Peyer's patch (tissue), 4 donors: ENCODE data around the gene RREB1. TPM values are rescaled to one million over a fixed set of nuclear protein-coding genes. Genes with fewer than 3 reads are reported as not detected.

Source experiments
- DNase-seq, 3 donors: peaks; one replicate each; pipeline ENCODE4 v3.0.0-alpha.2; 2017 to 2019
- H3K27ac ChIP-seq, 4 donors: fragments of 200-600 bp; sonication (generic); one replicate each; pipeline ENCODE4 v1.5.1; 2016 to 2019
- H3K27me3 ChIP-seq, 2 donors: fragments of 200-600 bp; sonication (generic); one replicate each; pipeline ENCODE4 v1.5.1; 2019
- H3K36me3 ChIP-seq, 3 donors: fragments of 200-600 bp; sonication (generic); one replicate each; pipeline ENCODE4 v1.5.1; 2016 to 2019
- H3K4me1 ChIP-seq, 4 donors: fragments of 200-600 bp; sonication (generic); one replicate each; pipeline ENCODE4 v1.5.1; 2016 to 2019
- H3K4me3 ChIP-seq, 4 donors: fragments of 200-600 bp; sonication (generic); 1 replicate in 3 of 4; 2 replicates in 1 of 4; pipeline ENCODE4 v1.5.1; 2016 to 2019; ENCODE audit warnings: mild to moderate bottlenecking in 1 of 4
- H3K9me3 ChIP-seq, 4 donors: fragments of 200-600 bp; sonication (generic); one replicate each; pipeline ENCODE4 v1.5.1; 2016 to 2019; ENCODE audit warnings: mild to moderate bottlenecking in 1 of 4
- POLR2A ChIP-seq, 2 donors: fragments of 450-650 bp; IDR thresholded peaks; one replicate each; pipeline ENCODE4 v1.5.1; 2017; ENCODE audit warnings: antibody characterized with exemption in 2 of 2, mild to moderate bottlenecking in 2 of 2, moderate library complexity in 2 of 2
- total RNA-seq, 4 donors: library from RNA; depleted of rRNA; stranded (reverse); fragments of >200 nt; gene quantifications; one replicate each; pipeline ENCODE4 v1.1.0, GENCODE V29; 2016
- TF ChIP-seq, protein P1 (sequence below), 6 experiments: fragments of 450-650 bp in 4 of 6; fragments of 200-600 bp in 2 of 6; sonication (generic) in 1 of 6; IDR thresholded peaks; one replicate each; pipeline ENCODE4 v1.5.1; 2017 to 2019; ENCODE audit warnings: antibody characterized with exemption in 6 of 6, mild to moderate bottlenecking in 3 of 6, moderate library complexity in 1 of 6

Gene RREB1
- total RNA-seq, 4 donors from 2014 or later, result 65.0 to 118 (median 113) TPM

GRCh38 chr6:7196019-7196402 lies 88.2 kb downstream of the RREB1 start:
- H3K4me1 ChIP-seq, result peaks cover 0 to 15% (median 0%) of the 10 kb centered on the region in 4 donors
- no peaks in the 10 kb centered on the region for H3K27me3 ChIP-seq
- H3K27ac ChIP-seq, result no peak overlapping the region
- TF ChIP-seq, protein P1, sequence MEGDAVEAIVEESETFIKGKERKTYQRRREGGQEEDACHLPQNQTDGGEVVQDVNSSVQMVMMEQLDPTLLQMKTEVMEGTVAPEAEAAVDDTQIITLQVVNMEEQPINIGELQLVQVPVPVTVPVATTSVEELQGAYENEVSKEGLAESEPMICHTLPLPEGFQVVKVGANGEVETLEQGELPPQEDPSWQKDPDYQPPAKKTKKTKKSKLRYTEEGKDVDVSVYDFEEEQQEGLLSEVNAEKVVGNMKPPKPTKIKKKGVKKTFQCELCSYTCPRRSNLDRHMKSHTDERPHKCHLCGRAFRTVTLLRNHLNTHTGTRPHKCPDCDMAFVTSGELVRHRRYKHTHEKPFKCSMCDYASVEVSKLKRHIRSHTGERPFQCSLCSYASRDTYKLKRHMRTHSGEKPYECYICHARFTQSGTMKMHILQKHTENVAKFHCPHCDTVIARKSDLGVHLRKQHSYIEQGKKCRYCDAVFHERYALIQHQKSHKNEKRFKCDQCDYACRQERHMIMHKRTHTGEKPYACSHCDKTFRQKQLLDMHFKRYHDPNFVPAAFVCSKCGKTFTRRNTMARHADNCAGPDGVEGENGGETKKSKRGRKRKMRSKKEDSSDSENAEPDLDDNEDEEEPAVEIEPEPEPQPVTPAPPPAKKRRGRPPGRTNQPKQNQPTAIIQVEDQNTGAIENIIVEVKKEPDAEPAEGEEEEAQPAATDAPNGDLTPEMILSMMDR (IDR thresholded peaks at IDR 0.05), result no peak
- TF ChIP-seq POLR2A (IDR thresholded peaks at IDR 0.05), result no peak
- no peak for DNase-seq
- no peak overlapping the region for H3K4me3 ChIP-seq
- no peaks in the 10 kb centered on the region for H3K9me3 ChIP-seq
- H3K36me3 ChIP-seq, result peaks cover 0 to 19% (median 0%) of the 10 kb centered on the region in 3 donors

DNA sequence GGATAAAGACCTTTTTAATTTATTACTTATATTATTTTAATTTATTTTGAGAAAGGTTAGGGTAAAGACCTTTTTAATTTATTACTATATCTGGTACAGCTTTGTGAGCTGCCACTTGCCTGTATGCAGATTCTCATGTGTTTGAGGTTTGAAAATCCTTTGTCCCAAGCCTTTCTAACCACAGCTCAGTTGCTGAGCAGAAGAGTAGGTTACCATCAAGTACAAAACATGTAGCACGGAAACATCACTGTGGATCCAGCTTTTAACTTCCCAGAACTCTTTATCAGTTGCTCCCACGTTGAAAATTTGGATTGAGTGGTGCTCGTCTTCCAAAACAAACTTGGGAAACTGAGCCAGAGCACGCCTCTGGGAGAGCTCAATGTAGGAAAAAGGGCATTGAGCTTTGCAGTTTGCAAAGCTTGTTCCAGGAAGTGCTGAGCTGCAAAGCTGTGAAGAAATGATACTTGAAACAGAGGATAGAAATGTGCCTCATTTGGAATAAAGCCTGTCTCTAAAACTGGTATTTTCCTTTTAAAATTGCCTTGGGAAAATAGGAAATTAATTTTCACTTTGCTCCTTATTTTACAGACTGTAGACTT lies 89.0 kb downstream of the RREB1 start:
- H3K27me3 ChIP-seq, result no peaks in the 10 kb centered on the region
- DNase-seq, result no peak
- peaks cover 0 to 17% (median 0%) of the 10 kb centered on the region in 3 donors for H3K36me3 ChIP-seq
- no peak overlapping the region for H3K27ac ChIP-seq
- TF ChIP-seq, protein P1 (IDR thresholded peaks at IDR 0.05), result no peak
- TF ChIP-seq POLR2A (IDR thresholded peaks at IDR 0.05), result no peak
- H3K4me3 ChIP-seq, result no peak overlapping the region
- H3K9me3 ChIP-seq, result no peaks in the 10 kb centered on the region
- peaks cover 0 to 22% (median 2%) of the 10 kb centered on the region in 4 donors for H3K4me1 ChIP-seq

GRCh38 chr6:7197747-7198146 lies 90.0 kb downstream of the RREB1 start:
- no peak for TF ChIP-seq POLR2A (IDR thresholded peaks at IDR 0.05)
- TF ChIP-seq, protein P1 (IDR thresholded peaks at IDR 0.05), result no peak
- Histone ChIP-seq H3K4me3 (no peak overlapping the region), H3K27me3 (no peaks in the 10 kb centered on the region), H3K27ac (no peak overlapping the region), H3K4me1 (peaks cover 0 to 22% (median 2%) of the 10 kb centered on the region in 4 donors), H3K9me3 (no peaks in the 10 kb centered on the region), H3K36me3 (peaks cover 0 to 26% (median 0%) of the 10 kb centered on the region in 3 donors)
- no peak for DNase-seq

GRCh38 chr6:7198833-7199800 lies 91.4 kb downstream of the RREB1 start:
- Histone ChIP-seq H3K27ac (no peak overlapping the region), H3K36me3 (peaks cover 0 to 39% (median 0%) of the 10 kb centered on the region in 3 donors), H3K27me3 (no peaks in the 10 kb centered on the region), H3K4me3 (no peak overlapping the region), H3K9me3 (no peaks in the 10 kb centered on the region), H3K4me1 (peaks cover 0 to 22% (median 2%) of the 10 kb centered on the region in 4 donors)
- TF ChIP-seq, protein P1 (IDR thresholded peaks at IDR 0.05), result no peak
- no peak for TF ChIP-seq POLR2A (IDR thresholded peaks at IDR 0.05)
- no peak for DNase-seq

GRCh38 chr6:7200598-7201443 lies 93.1 kb downstream of the RREB1 start:
- no peaks in the 10 kb centered on the region for H3K27me3 ChIP-seq
- H3K9me3 ChIP-seq, result no peaks in the 10 kb centered on the region
- no peak for DNase-seq
- peak overlapping the region in 2 of 4 donors; percentile 41 to 69 for H3K27ac ChIP-seq
- H3K4me1 ChIP-seq, result peaks cover 0 to 10% (median 2%) of the 10 kb centered on the region in 4 donors
- no peak overlapping the region for H3K4me3 ChIP-seq
- peaks cover 0 to 48% (median 0%) of the 10 kb centered on the region in 3 donors for H3K36me3 ChIP-seq
- TF ChIP-seq, protein P1 (IDR thresholded peaks at IDR 0.05), result no peak
- no peak for TF ChIP-seq POLR2A (IDR thresholded peaks at IDR 0.05)
